Cerebellar cortex (tissue), 1 donor: ENCODE measurements around the gene SLC49A4.
A peak's percentile ranks its signal among the peaks of the same experiment; 100 is the strongest.

Experiments
- DNase-seq: peaks from one replicate; pipeline ENCODE4 v3.0.0-alpha.2; 2015; ENCODE audit warnings: low spot score

The SLC49A4 gene

DNA sequence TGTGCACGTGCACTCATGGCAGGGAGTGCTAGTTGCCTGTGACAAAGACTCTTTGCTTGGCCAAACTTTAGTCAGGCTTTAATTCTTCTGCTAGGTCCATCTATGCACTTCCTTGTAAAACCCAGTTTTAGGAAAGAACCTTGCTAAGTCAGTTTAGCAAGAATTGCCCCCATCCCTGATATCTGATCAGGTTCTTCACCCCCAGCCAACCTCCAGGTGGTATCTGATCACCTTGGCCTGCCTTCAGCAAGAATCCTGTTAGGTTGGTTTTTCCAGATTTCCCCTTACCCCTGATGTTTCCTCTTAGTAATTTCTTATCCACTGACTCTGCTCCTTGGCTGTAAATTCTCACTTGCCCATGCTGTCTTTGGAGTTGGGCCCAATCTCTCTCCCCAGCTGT, 9.6 kb upstream of the SLC49A4 start:
- DNase-seq: no peak

GRCh38 chr3:122786066-122786465, 8.8 kb upstream of the SLC49A4 start:
- DNase-seq: no peak

DNA sequence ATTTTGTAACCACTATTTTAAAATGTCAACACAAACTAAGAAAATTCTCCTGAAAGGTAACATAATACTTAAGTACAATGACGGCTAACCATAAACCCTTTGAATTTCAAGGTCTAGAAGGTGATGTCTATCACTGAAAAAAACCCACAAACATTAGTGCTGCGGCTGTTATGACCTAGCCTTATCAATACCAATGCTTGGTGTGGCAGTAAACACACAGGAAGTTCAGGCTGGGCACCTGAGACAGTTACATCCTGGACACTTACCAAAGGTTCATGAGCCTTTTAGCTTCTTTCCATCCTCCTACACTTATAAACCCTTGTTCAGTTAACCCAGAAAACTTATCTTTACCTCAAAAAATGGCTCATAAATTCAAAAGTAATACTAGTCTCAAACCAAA, 7.0 kb upstream of the SLC49A4 start:
- no peak for DNase-seq

DNA sequence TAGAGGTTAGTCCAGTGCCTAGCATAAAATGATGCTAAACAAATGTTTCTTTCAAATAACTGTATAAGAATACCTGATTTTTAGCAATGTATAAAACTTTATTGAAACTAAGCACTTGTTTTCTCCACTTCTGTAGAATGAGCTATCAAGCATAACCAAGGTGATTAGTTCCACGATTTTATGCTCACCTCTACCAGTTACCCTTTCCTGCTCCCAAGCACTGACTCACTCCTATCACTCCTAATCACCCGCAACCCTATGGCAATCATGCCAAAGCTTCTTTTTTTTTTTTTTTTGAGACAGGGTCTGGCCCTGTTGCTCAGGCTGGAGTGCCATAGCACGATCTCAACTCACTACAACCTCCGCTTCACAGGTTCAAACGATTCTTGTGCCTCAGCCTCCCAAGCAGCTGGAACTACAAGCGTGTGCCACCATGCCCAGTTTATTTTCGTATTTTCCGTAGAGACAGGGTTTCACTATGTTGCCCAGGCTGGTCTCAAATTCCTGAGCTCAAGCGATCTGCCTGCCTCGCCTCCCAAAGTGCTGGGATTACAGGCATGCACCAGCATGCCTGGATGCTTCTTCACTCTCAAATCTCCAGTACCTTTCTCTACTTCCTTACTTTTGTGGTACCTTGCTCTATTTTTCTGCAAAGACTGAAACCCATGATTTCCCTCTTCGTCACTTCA, 5.1 kb upstream of the SLC49A4 start:
- no peak for DNase-seq

DNA sequence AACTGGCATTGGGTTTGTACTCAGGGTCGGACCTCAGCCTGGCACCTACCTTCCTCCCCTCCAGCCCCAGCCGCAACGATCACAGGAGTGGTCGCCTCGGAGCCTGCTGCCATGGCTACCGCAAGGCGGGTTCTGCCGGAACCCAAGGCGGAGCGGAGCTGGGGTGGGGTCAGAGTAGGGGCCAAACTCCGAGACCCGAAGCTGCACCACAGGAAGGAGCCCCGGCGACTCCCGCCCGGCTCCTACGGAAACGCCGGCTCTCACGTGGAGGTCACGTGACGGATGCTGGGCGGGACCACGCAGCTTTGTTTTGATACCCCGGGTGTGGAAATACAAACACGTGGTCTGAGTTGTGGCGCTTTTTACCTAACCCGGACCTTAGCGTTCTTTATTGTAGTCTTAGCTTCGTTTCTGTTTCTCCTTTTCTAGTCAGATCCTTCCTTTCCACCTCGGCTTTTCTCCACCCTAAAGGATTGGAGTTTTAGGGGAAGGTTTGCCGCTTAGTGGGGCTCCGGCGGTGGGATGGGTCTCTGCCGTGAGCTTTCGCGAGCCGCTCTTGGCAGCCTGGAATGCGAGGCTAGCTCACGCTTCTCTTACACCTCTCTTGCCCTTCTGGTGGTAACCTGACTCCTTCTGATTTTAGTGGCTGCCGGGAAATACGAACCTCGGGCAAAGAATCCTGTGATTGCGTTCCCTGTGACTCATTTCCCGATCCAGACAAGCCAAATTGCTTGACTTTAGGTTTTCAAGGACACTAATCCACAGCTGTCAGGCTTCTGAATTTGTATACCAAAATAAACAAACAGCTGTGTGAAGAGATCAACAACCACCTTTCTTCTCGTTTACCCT, 1.1 kb upstream of the SLC49A4 start, which contains the start of gene HSPBAP1:
HSPBAP1 (minus strand) TSS at position 264 of the 849 bp plus-strand sequence; CDS start at position 113, 151 bp downstream.
- peak; percentile 92 for DNase-seq

- DNase-seq: no peak
Observed at GRCh38 chr3:122794483-122794778, 438 bp upstream of the SLC49A4 start.

DNA sequence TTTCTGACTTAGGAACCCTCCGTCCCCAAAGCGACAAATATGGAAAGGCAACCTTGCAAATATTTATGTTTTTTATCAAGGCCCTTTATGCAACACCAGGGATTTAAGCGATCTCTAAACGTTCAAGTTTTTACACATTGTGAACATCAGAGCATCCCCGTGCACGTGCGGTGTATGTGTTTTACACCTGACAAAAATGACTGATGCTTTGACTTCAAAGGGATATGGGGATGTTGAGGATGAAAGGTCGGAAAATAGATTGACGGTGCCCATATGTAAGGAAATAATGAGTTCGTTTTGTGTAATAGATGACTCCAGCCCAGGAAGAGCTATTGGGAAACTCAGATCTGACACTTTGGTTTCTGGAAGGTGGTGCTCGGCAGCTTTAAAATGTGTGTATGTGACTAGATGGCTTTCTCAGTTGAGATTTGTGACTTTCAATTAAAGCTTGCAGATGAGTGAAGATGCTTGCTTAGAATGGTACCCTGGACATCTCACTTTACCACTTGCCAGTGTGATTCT, 866 bp downstream of the SLC49A4 start:
- peak; percentile 31 for DNase-seq

- no peak for DNase-seq
Observed at GRCh38 chr3:122797291-122797690, 2.4 kb downstream of the SLC49A4 start.

DNA sequence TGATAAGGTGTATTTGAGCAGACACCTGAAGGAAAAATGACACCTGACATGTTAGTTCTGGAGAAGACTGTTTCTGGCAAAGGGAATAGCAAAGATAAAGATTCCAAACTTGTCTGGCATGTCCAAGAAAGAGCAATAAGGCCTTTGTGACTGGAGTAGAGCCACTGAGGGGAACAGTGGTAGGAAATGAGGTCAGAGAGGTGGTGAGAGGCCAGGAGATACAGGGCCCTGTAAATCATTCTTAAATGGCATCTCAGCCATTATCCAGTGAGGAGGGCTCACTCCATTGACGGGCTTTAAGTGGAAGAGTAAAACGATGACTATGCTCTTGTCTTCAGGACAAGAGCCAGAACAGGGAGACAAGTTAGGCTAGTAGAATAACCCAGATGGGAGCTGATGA, 4.5 kb downstream of the SLC49A4 start:
- DNase-seq: no peak

DNA sequence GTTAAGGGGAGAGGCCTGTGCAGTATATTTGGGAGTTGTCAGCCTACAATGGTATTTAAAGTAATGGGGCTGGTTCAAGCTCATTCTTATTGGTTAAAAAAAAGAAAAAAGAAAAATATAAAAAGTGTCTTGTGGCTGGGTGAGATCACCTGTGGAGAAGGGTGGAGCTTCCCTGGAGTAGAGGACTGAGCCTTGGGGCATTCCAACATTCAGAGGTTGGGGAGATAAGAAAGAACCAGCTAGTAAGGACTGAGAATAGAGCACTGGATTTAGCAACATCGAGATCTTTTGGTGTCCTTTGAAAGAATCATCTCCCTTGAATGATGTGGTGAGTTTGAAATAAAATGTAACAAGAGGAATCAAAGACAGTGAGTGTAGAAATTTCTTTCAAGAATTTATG, 5.2 kb downstream of the SLC49A4 start:
- DNase-seq: no peak

GRCh38 chr3:122800706-122801237, 5.9 kb downstream of the SLC49A4 start:
- no peak for DNase-seq

- DNase-seq: no peak
Observed at GRCh38 chr3:122802323-122802722, 7.5 kb downstream of the SLC49A4 start.

DNA sequence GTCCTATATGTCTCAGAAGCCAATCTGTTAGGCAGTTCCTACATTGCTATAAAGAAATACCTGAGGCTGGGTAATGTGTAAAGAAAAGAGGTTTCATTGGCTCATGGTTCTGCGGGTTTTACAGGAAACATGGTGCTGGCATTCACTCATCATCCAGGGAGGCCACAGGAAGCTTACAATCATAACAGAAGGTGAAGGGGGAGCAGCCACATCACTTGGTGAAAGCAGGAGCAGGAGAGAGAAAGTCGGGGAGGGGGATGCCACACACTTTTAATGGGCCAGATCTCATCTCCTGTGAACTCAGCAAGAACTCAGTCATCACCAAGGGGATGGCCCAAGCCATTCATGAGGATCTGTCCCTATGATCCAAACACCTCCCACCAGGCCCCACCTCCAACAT, 9.1 kb downstream of the SLC49A4 start:
- no peak for DNase-seq

DNA sequence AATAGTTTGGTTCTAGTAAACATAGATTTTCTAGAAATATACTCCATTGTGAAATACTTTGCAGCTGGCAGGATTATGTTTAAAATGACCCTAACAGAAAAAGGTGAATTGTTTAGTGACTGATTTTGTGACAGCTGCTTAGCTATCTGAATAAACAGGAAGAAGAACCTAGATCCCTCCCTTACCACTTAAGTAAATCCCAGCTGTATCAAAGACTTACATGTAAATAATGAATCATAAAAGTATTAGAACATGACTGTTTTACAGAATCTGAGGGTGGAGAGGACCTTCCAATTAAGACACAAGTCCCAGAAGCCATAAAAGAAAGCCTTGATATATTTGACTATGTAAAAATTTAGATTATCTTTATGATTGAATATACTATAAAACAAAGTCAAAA, 15.9 kb downstream of the SLC49A4 start:
- no peak for DNase-seq

GRCh38 chr3:122816587-122816986, 21.7 kb downstream of the SLC49A4 start:
- no peak for DNase-seq

GRCh38 chr3:122824465-122825381, 29.9 kb downstream of the SLC49A4 start:
- no peak for DNase-seq

DNA sequence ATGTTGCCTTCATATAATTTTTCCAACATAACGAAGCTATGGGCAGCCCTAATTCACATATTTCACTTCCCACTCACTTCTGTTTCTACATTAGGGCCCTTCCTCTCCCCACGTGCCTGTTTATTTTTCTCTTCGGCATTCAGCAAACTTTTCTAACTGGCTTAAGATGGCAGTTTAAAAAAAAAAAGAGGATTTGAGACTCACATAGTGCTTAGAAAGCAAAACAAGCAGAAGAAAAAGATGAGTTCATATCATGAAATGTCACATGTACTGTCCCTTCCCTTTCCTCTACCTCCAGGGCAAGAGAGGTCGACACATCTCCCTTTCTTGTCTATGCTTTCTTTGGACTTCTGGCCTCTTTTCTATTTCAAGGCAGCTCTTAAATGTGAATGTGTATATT, 30.6 kb downstream of the SLC49A4 start:
- DNase-seq: no peak

DNA sequence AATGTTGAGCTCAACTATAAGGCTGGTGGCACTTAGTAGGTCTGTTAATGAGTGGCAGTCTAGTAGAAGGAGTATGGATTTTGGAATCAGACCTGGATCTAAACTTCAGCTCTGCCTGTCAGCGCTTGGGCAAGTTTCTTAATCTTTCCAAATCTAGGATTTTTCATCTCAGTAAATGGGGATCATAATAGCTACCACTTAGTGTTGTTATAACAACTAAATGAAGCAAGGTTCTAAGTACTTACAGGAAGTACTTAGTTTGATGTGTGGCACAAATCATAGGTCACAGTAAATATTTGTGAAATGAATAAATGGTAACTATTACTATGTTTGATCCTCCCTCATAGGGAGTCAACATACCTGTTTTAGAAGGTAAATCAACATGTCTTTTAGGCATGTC, 31.4 kb downstream of the SLC49A4 start:
- no peak for DNase-seq

GRCh38 chr3:122828281-122828680, 33.4 kb downstream of the SLC49A4 start:
- DNase-seq: no peak

GRCh38 chr3:122835590-122835989, 40.7 kb downstream of the SLC49A4 start:
- no peak for DNase-seq

GRCh38 chr3:122843604-122844003, 48.7 kb downstream of the SLC49A4 start:
- no peak for DNase-seq

GRCh38 chr3:122857019-122857418, 62.1 kb downstream of the SLC49A4 start:
- DNase-seq: no peak
